GM12878 (cell line): ENCODE results near the gene FOXO1. TPM values are rescaled to one million over a fixed set of nuclear protein-coding genes. Genes with fewer than 3 reads are reported as not detected.

Experiments used
- ATAC-seq: fragments of 200-7000 bp; cut with Tn5 transposase; 3 replicates; pipeline ENCODE4 v1.9.1; 2020; ENCODE audit warnings: mild to moderate bottlenecking, moderate library complexity
- BruUV-seq: library from RNA; stranded (reverse); fragments of 400-500 nt; replicated peaks from 2 replicates; lab custom pipeline; 2021; lab: Mats Ljungman, UMichigan
- CTCF ChIA-PET: fragments of 300-600 bp; sonication (Branson Sonifier 250); formaldehyde crosslinking; extraction: SDS; loops from one replicate; lab custom pipeline; 2021; ENCODE audit warnings: inconsistent platforms; lab: Yijun Ruan, JAX
- POLR2A ChIA-PET: fragments of 350-600 bp; formaldehyde crosslinking; extraction: SDS; loops from one replicate; lab custom pipeline; 2021; ENCODE audit warnings: inconsistent platforms; lab: Charles Lee
- RAD21 ChIA-PET: fragments of 300-600 bp; sonication (Branson Sonifier 250); formaldehyde crosslinking; loops from one replicate; lab custom pipeline; 2023; ENCODE audit warnings: antibody characterized with exemption; ENCODE audit not compliant: unreplicated experiment; lab: Charles Lee
- SMC1A ChIA-PET: fragments of 300-600 bp; sonication (Branson Sonifier 250); formaldehyde crosslinking; loops from one replicate; lab custom pipeline; 2023; ENCODE audit not compliant: unreplicated experiment, uncharacterized antibody; lab: Charles Lee
- DNase-seq: peaks from one replicate; pipeline ENCODE4 v3.0.0-alpha.2; 2011; ENCODE audit warnings: low read depth, low spot score
- FAIRE-seq: peaks from 3 replicates; lab custom pipeline; 2011; peaks lifted over from hg19 to GRCh38; lab: Jason Lieb, UNC
- H2AFZ ChIP-seq: 2 replicates; pipeline ENCODE4 v1.6.0; 2011; ENCODE audit warnings: low read depth, low read length, control low read depth; ENCODE audit not compliant: control insufficient read depth
- H3K27ac ChIP-seq: 2 replicates; pipeline ENCODE4 v1.5.1; 2011; ENCODE audit warnings: control low read depth; ENCODE audit not compliant: control insufficient read depth, insufficient read depth
- H3K27me3 ChIP-seq, 2 experiments: replicated peaks in 1 of 2; 2 replicates each; pipeline versions ENCODE4 v1.6.0 to v1.6.1; 2011; ENCODE audit warnings: low read length in 1 of 2; ENCODE audit not compliant: control insufficient read depth in 2 of 2, insufficient read depth in 2 of 2
- H3K36me3 ChIP-seq, 2 experiments: 2 replicates each; pipeline ENCODE4 v1.5.1; 2011; ENCODE audit warnings: low read length in 1 of 2; ENCODE audit not compliant: control insufficient read depth in 2 of 2, insufficient read depth in 2 of 2
- H3K4me1 ChIP-seq: 2 replicates; pipeline ENCODE4 v1.6.1; 2011; ENCODE audit warnings: mild to moderate bottlenecking, low read length, moderate library complexity, mixed read lengths; ENCODE audit not compliant: control insufficient read depth, insufficient read depth
- H3K4me2 ChIP-seq: 2 replicates; pipeline ENCODE4 v1.6.0; 2011; ENCODE audit warnings: control low read depth; ENCODE audit not compliant: control insufficient read depth, insufficient read depth
- H3K4me3 ChIP-seq: fragments of 200-600 bp; sonication (generic); 2 replicates; pipeline ENCODE4 v1.5.1; 2016
- H3K79me2 ChIP-seq: 2 replicates; pipeline ENCODE4 v1.6.0; 2011; ENCODE audit warnings: low read length; ENCODE audit not compliant: control insufficient read depth, insufficient read depth
- H3K9ac ChIP-seq: 2 replicates; pipeline ENCODE4 v1.8.0; 2011; ENCODE audit warnings: low read length, control low read depth, mixed read lengths; ENCODE audit not compliant: control insufficient read depth, insufficient read depth
- H3K9me3 ChIP-seq: replicated peaks from 3 replicates; pipeline ENCODE4 v1.5.1; 2011; ENCODE audit warnings: mild to moderate bottlenecking, low read length; ENCODE audit not compliant: control insufficient read depth, insufficient read depth
- H4K20me1 ChIP-seq: 2 replicates; pipeline ENCODE4 v1.6.0; 2011; ENCODE audit not compliant: control insufficient read depth, insufficient read depth
- FOXM1 ChIP-seq: IDR thresholded peaks from 2 replicates; pipeline ENCODE4 v1.6.1; 2012; ENCODE audit warnings: low read depth, mild to moderate bottlenecking, inconsistent platforms, low read length, moderate library complexity
- JUNB ChIP-seq: IDR thresholded peaks from 2 replicates; pipeline ENCODE4 v1.6.1; 2016; ENCODE audit warnings: antibody characterized with exemption, mild to moderate bottlenecking
- MYC ChIP-seq: IDR thresholded peaks from 2 replicates; pipeline ENCODE4 v1.6.1; 2011; ENCODE audit warnings: mild to moderate bottlenecking, low read length, moderate library complexity, inconsistent platforms; ENCODE audit not compliant: insufficient read depth, insufficient replicate concordance, insufficient read length, severe bottlenecking
- NFYB ChIP-seq: IDR thresholded peaks from 2 replicates; pipeline ENCODE4 v1.6.1; 2011; ENCODE audit warnings: low read depth, mild to moderate bottlenecking, low read length, improper control_type of control experiment, moderate library complexity; ENCODE audit not compliant: insufficient read depth
- NKRF ChIP-seq: fragments of 450-650 bp; conservative IDR thresholded peaks from 2 replicates; pipeline ENCODE4 v1.6.1; 2017; ENCODE audit warnings: mild to moderate bottlenecking, moderate library complexity
- POLR2A ChIP-seq: IDR thresholded peaks from 2 replicates; pipeline ENCODE4 v1.6.1; 2011; ENCODE audit warnings: low read depth, mild to moderate bottlenecking, low read length
- RUNX3 ChIP-seq: IDR thresholded peaks from 2 replicates; pipeline ENCODE4 v1.6.1; 2012; ENCODE audit warnings: low read length, inconsistent platforms
- TARDBP ChIP-seq: IDR thresholded peaks from 2 replicates; pipeline ENCODE4 v1.6.1; 2016; ENCODE audit warnings: borderline replicate concordance
- ZBTB4 ChIP-seq: fragments of 450-650 bp; formaldehyde crosslinking; IDR thresholded peaks from 2 replicates; pipeline ENCODE4 v1.4.0; 2022; ENCODE audit warnings: mild to moderate bottlenecking, moderate library complexity
- WGBS: methylation state at CpG from one replicate; pipeline ENCODE4 v1.1.6; 2016; ENCODE audit warnings: low lambda C conversion rate; ENCODE audit not compliant: insufficient replicate concordance, insufficient coverage; ENCODE audit errors: missing lambda C conversion rate; 5-methylcytosine and 5-hydroxymethylcytosine counted together
- in situ Hi-C: fragments of 300-500 bp; cut with MboI; formaldehyde crosslinking; loops from 9 replicates; pipeline ENCODE4 v1.14.3; 2018; ENCODE audit warnings: mixed read lengths
- intact Hi-C: fragments of 100-400 bp; cut with micrococcal nuclease; formaldehyde crosslinking; loops from one replicate; pipeline ENCODE4 v1.14.2; 2022; ENCODE audit not compliant: unreplicated experiment
- polyA plus RNA-seq, 11 experiments: library from polyadenylated mRNA; depleted of rRNA in 4 of 11; unstranded in 6 of 11; stranded (reverse) in 5 of 11; fragments of >200 nt; fragmentation: Nextera tagmentation in 4 of 11; fragmentation: Illumina TruSeq in 1 of 11; extraction: Ambion mirVana in 4 of 11; extraction: Trizol in 1 of 11; gene quantifications; 1 replicate in 1 of 11; 2 replicates in 10 of 11; pipeline versions ENCODE4 v1.2.1 to v1.2.3, GENCODE V29; 2011 to 2016; ENCODE audit warnings: inconsistent platforms in 2 of 11, missing spikeins in 2 of 11, low read depth in 1 of 11
- total RNA-seq, 4 experiments: library from RNA; depleted of rRNA in 3 of 4; stranded (reverse); fragments of >200 nt in 3 of 4; fragmentation: Illumina TruSeq in 1 of 4; extraction: Trizol in 1 of 4; gene quantifications; 2 replicates each; pipeline versions ENCODE4 v1.2.1 to v1.2.3, GENCODE V29; 2013 to 2021

FOXO1 gene
- total and polyA plus RNA-seq, 10 of the 15 experiments (the other 5 are each of a cell fraction or from before 2014, with no cell fraction given): 0.58 to 8.3 (median 0.88) TPM

- no TSS peak for BruUV-seq
- Histone ChIP-seq H3K4me3 (no peak overlapping the region), H3K9me3 (no peaks in the 10 kb centered on the region), H3K27ac (no peak overlapping the region), H3K27me3 (no peaks in the 10 kb centered on the region), H4K20me1 (no peaks in the 10 kb centered on the region), H3K4me1 (no peaks in the 10 kb centered on the region), H2AFZ (peak overlapping the region; percentile 29; the same call in 1 of the 2 replicates), H3K79me2 (no peaks in the 10 kb centered on the region), H3K4me2 (peak overlapping the region; percentile 68), H3K9ac (no peak overlapping the region), H3K36me3 (no peaks in the 10 kb centered on the region)
- ChIA-PET POLR2A (no interaction called here), SMC1A (interaction anchor here (1.1 to 1.3 kb wide), 2 partner anchors 50 to 143 kb away, joined by 3 to 5 read pairs; no protein-coding TSS in a partner anchor), RAD21 (no interaction called here), CTCF (no interaction called here)
- peak; percentile 38 for ATAC-seq
- intact Hi-C loops: no loop called here
- DNase-seq: no peak
- in situ Hi-C loops: no loop called here
- 54% methylated on average over 9 of the region's 9 CpGs for WGBS
- FAIRE-seq: no peak
- TF ChIP-seq POLR2A: no peak
- TF ChIP-seq TARDBP: no peak
- peak; percentile 57 for TF ChIP-seq NFYB
- no peak for TF ChIP-seq JUNB
Measured at GRCh38 chr13:40539576-40540327, 126.7 kb downstream of the FOXO1 start.

GRCh38 chr13:40537146-40537895, 129.1 kb downstream of the FOXO1 start:
- POLR2A ChIA-PET: no interaction called here
- no peaks in the 10 kb centered on the region for H3K36me3 ChIP-seq
- no peak overlapping the region for H3K27ac ChIP-seq
- TF ChIP-seq ZBTB4 (CRISPR knock-in tag): no peak
- TF ChIP-seq FOXM1: no peak
- no peak for TF ChIP-seq NKRF
- TF ChIP-seq RUNX3: no peak
- TF ChIP-seq MYC: no peak

More at GRCh38 chr13:40537146-40537895, 129.1 kb downstream of the FOXO1 start:
- SMC1A ChIA-PET: interaction anchor here (1.5 kb wide), 2 partner anchors 11 to 28 kb away, joined by 3 read pairs; no protein-coding TSS in a partner anchor
- Histone ChIP-seq H3K4me2 (no peak overlapping the region), H3K9me3 (no peaks in the 10 kb centered on the region), H4K20me1 (no peaks in the 10 kb centered on the region), H3K9ac (no peak overlapping the region), H3K4me3 (no peak overlapping the region), H3K27me3 (no peaks in the 10 kb centered on the region), H2AFZ (no peak overlapping the region), H3K4me1 (no peaks in the 10 kb centered on the region), H3K79me2 (no peaks in the 10 kb centered on the region)
- intact Hi-C loops (no loop called here), in situ Hi-C loops (no loop called here)
- DNase-seq: no peak
- ATAC-seq: peak; percentile 23; the same call in 2 of the 3 replicates
- CTCF ChIA-PET: interaction anchor here (1.3 kb wide), 1 partner anchor 51 kb away, joined by 3 read pairs; no protein-coding TSS in a partner anchor
- no TSS peak for BruUV-seq
- FAIRE-seq: no peak
- 67% methylated on average over 13 of the region's 13 CpGs for WGBS
- RAD21 ChIA-PET: interaction anchor here (0.6 kb wide), 1 partner anchor 293 kb away, joined by 3 read pairs; no protein-coding TSS in a partner anchor
